PFSK-1 (cell line): ENCODE measurements around the gene PCDHGA8.
"Not testable (repeated sequence)": the region's sequence is repeated elsewhere in the genome, so short reads cannot be mapped to it uniquely, and the experiment has no call there.

ENCODE experiments used
- POLR2AphosphoS5 ChIP-seq: IDR thresholded peaks from 2 replicates; pipeline ENCODE4 v1.6.1; 2012; ENCODE audit warnings: low read depth, mild to moderate bottlenecking, control low read depth, low read length, moderate library complexity
- TAF1 ChIP-seq: IDR thresholded peaks from 2 replicates; pipeline ENCODE4 v1.6.1; 2012; ENCODE audit warnings: low read length, control low read depth, borderline replicate concordance; ENCODE audit not compliant: insufficient read depth
- TF ChIP-seq, protein P1 (sequence below), 2 experiments: IDR thresholded peaks; 2 replicates each; pipeline versions ENCODE4 v1.6.1 to v1.8.0; 2011 to 2012; ENCODE audit warnings: low read depth in 2 of 2, low read length in 2 of 2, control low read depth in 1 of 2, inconsistent platforms in 1 of 2, mild to moderate bottlenecking in 1 of 2, moderate library complexity in 1 of 2; ENCODE audit not compliant: insufficient read depth in 1 of 2

GRCh38 chr5:141417494-141418172 lies 25.2 kb downstream of the PCDHGA8 start, which contains the start of gene PCDHGB7:
- TF ChIP-seq, protein P1, sequence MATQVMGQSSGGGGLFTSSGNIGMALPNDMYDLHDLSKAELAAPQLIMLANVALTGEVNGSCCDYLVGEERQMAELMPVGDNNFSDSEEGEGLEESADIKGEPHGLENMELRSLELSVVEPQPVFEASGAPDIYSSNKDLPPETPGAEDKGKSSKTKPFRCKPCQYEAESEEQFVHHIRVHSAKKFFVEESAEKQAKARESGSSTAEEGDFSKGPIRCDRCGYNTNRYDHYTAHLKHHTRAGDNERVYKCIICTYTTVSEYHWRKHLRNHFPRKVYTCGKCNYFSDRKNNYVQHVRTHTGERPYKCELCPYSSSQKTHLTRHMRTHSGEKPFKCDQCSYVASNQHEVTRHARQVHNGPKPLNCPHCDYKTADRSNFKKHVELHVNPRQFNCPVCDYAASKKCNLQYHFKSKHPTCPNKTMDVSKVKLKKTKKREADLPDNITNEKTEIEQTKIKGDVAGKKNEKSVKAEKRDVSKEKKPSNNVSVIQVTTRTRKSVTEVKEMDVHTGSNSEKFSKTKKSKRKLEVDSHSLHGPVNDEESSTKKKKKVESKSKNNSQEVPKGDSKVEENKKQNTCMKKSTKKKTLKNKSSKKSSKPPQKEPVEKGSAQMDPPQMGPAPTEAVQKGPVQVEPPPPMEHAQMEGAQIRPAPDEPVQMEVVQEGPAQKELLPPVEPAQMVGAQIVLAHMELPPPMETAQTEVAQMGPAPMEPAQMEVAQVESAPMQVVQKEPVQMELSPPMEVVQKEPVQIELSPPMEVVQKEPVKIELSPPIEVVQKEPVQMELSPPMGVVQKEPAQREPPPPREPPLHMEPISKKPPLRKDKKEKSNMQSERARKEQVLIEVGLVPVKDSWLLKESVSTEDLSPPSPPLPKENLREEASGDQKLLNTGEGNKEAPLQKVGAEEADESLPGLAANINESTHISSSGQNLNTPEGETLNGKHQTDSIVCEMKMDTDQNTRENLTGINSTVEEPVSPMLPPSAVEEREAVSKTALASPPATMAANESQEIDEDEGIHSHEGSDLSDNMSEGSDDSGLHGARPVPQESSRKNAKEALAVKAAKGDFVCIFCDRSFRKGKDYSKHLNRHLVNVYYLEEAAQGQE (IDR thresholded peaks at IDR 0.05; ENCODE audit: insufficient read depth in 1 of 2, low read depth in 2 of 2, low read length in 2 of 2) = not testable (repeated sequence)
- TF ChIP-seq POLR2AphosphoS5, TAF1: not testable (repeated sequence)
